ENCODE measurements around the gene PTPN11.

DNA sequence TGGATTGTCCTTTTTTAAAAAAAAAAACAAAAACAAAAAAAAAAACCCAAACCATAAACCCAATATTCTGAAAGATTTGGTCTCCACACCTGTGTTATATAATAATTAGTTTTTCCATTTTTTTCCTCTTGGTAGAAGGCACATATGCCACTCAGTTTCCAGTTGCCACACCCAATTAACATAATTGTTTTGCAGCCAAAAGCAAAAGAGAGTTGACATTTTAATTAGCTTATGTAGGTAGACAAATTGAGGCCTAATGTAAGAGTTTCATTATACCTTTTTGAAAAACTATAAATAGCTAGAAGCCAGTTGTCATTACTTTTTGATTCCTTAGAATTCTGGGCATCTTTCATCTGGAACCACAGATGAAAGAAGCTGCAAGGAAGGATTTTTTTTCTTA is 21.0 kb downstream of the PTPN11 start:
- TF ChIP-seq POLR2AphosphoS5 (IDR thresholded peaks at IDR 0.05; ENCODE audit: low read depth, low read length), result no peak
- TF ChIP-seq POLR2A (IDR thresholded peaks at IDR 0.05; ENCODE audit: low read depth, low read length), result no peak
- no peak for TF ChIP-seq TAF1 (IDR thresholded peaks at IDR 0.05; ENCODE audit: low read depth, low read length)
